ENCODE results near the gene CFLAR.

DNA sequence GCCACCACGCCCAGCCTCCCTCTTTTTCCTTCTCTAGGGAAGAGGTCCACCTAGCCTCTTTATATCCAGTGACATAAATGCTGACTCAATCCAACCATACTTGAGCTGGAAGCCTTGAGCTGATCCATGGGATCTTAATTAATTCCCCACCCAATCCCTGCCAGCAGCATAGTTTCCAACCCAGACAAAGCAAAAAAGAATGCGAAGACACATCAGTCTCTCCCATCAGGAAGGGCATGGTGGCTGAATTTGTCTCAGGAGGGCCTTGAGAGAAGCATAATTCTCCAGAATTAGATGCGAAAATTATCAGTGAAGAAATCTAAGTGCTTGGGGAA, 89.5 kb downstream of the CFLAR start:
- TF ChIP-seq, protein P1, sequence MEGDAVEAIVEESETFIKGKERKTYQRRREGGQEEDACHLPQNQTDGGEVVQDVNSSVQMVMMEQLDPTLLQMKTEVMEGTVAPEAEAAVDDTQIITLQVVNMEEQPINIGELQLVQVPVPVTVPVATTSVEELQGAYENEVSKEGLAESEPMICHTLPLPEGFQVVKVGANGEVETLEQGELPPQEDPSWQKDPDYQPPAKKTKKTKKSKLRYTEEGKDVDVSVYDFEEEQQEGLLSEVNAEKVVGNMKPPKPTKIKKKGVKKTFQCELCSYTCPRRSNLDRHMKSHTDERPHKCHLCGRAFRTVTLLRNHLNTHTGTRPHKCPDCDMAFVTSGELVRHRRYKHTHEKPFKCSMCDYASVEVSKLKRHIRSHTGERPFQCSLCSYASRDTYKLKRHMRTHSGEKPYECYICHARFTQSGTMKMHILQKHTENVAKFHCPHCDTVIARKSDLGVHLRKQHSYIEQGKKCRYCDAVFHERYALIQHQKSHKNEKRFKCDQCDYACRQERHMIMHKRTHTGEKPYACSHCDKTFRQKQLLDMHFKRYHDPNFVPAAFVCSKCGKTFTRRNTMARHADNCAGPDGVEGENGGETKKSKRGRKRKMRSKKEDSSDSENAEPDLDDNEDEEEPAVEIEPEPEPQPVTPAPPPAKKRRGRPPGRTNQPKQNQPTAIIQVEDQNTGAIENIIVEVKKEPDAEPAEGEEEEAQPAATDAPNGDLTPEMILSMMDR (conservative IDR thresholded peaks at IDR 0.05 in 1 of 2, IDR thresholded peaks at IDR 0.05 in 1 of 2; ENCODE audit: extremely low read depth in 1 of 2, insufficient read depth in 1 of 2, low read depth in 1 of 2, low read length in 2 of 2), result no peak
- TF ChIP-seq EZH2 (IDR thresholded peaks at IDR 0.05; ENCODE audit: borderline replicate concordance, low read length), result no peak
